ENCODE results near the gene PPFIA3. TPM values are rescaled to one million over a fixed set of nuclear protein-coding genes. Genes with fewer than 3 reads are reported as not detected.
"Not testable (repeated sequence)": the region's sequence is repeated elsewhere in the genome, so short reads cannot be mapped to it uniquely, and the experiment has no call there.

The PPFIA3 gene
- total RNA-seq, 1 experiment from 2014 or later, result 8.3 TPM

GRCh38 chr19:49173198-49173597 lies 53.9 kb downstream of the PPFIA3 start:
- no peak for DNase-seq (ENCODE audit: low read depth)

GRCh38 chr19:49180659-49181058 lies 61.3 kb downstream of the PPFIA3 start:
- DNase-seq (ENCODE audit: low read depth), result no peak

GRCh38 chr19:49182010-49182847 lies 62.9 kb downstream of the PPFIA3 start:
- not testable (repeated sequence) for DNase-seq (ENCODE audit: low read depth)

GRCh38 chr19:49182848-49183375 lies 63.6 kb downstream of the PPFIA3 start:
- no peak for DNase-seq (ENCODE audit: low read depth)

GRCh38 chr19:49186108-49186507 lies 66.8 kb downstream of the PPFIA3 start:
- no peak for DNase-seq (ENCODE audit: low read depth)

- DNase-seq (ENCODE audit: low read depth), result no peak
Observed at GRCh38 chr19:49188626-49189200, 69.4 kb downstream of the PPFIA3 start.

- no peak for DNase-seq (ENCODE audit: low read depth)
Observed at GRCh38 chr19:49189259-49189658, 69.9 kb downstream of the PPFIA3 start.

- no peak for DNase-seq (ENCODE audit: low read depth)
Observed at GRCh38 chr19:49190781-49191180, 71.4 kb downstream of the PPFIA3 start.

- no peak for DNase-seq (ENCODE audit: low read depth)
Observed at GRCh38 chr19:49193822-49194394, 74.6 kb downstream of the PPFIA3 start.

- no peak for DNase-seq (ENCODE audit: low read depth)
Observed at GRCh38 chr19:49194408-49194807, 75.1 kb downstream of the PPFIA3 start.

GRCh38 chr19:49196527-49197240 lies 77.3 kb downstream of the PPFIA3 start:
- DNase-seq (ENCODE audit: low read depth), result no peak

GRCh38 chr19:49200238-49200862 lies 81.0 kb downstream of the PPFIA3 start:
- DNase-seq (ENCODE audit: low read depth), result no peak

Other genes starting within 250 kb of the PPFIA3 start
- gene PPP1R15A, start 247.1 kb upstream of the PPFIA3 start, total RNA-seq (2014; rRNA removed; shearing (Covaris generic)), result 25.7 and 27.3 TPM in 2 replicates
- gene TULP2, start 220.8 kb upstream of the PPFIA3 start, total RNA-seq (2014; rRNA removed; shearing (Covaris generic)), result not detected in 2 replicates
- 203 and 249 TPM in 2 replicates for gene NUCB1, start 219.2 kb upstream of the PPFIA3 start, total RNA-seq (2014; rRNA removed; shearing (Covaris generic))
- gene DHDH, start 185.8 kb upstream of the PPFIA3 start, total RNA-seq (2014; rRNA removed; shearing (Covaris generic)), result not detected in 2 replicates
- 66.6 and 98.1 TPM in 2 replicates for gene BAX, start 164.7 kb upstream of the PPFIA3 start, total RNA-seq (2014; rRNA removed; shearing (Covaris generic))
- gene FTL, start 154.2 kb upstream of the PPFIA3 start, total RNA-seq (2014; rRNA removed; shearing (Covaris generic)), result 4,698 and 4,789 TPM in 2 replicates
- 47.6 and 60.1 TPM in 2 replicates for gene GYS1, start 126.2 kb upstream of the PPFIA3 start, total RNA-seq (2014; rRNA removed; shearing (Covaris generic))
- 384 and 389 TPM in 2 replicates for gene RUVBL2, start 125.7 kb upstream of the PPFIA3 start, total RNA-seq (2014; rRNA removed; shearing (Covaris generic))
- 0.68 TPM in 1 of 2 replicates, not detected in the other for gene LHB, start 102.5 kb upstream of the PPFIA3 start, total RNA-seq (2014; rRNA removed; shearing (Covaris generic))
- gene CGB3, start 95.2 kb upstream of the PPFIA3 start, total RNA-seq (2014; rRNA removed; shearing (Covaris generic)), result not detected in 2 replicates
- gene CGB2, start 87.7 kb upstream of the PPFIA3 start, total RNA-seq (2014; rRNA removed; shearing (Covaris generic)), result not detected in 2 replicates
- not detected in 2 replicates for gene CGB1, start 82.6 kb upstream of the PPFIA3 start, total RNA-seq (2014; rRNA removed; shearing (Covaris generic))
- gene CGB5, start 75.7 kb upstream of the PPFIA3 start, total RNA-seq (2014; rRNA removed; shearing (Covaris generic)), result not detected in 2 replicates
- gene CGB8, start 70.4 kb upstream of the PPFIA3 start, total RNA-seq (2014; rRNA removed; shearing (Covaris generic)), result not detected in 2 replicates
- 0.10 and 0.72 TPM in 2 replicates for gene CGB7, start 61.8 kb upstream of the PPFIA3 start, total RNA-seq (2014; rRNA removed; shearing (Covaris generic))
- not detected in 2 replicates for gene NTF4, start 54.7 kb upstream of the PPFIA3 start, total RNA-seq (2014; rRNA removed; shearing (Covaris generic))
- gene KCNA7, start 46.8 kb upstream of the PPFIA3 start, total RNA-seq (2014; rRNA removed; shearing (Covaris generic)), result not detected in 2 replicates
- gene SNRNP70, start 34.1 kb upstream of the PPFIA3 start, total RNA-seq (2014; rRNA removed; shearing (Covaris generic)), result 111 and 119 TPM in 2 replicates
- 6.0 and 14.6 TPM in 2 replicates for gene LIN7B, start 5.2 kb upstream of the PPFIA3 start, total RNA-seq (2014; rRNA removed; shearing (Covaris generic))
- 4.4 and 5.3 TPM in 2 replicates for gene C19orf73, start 401 bp upstream of the PPFIA3 start, total RNA-seq (2014; rRNA removed; shearing (Covaris generic))
- under 0.01 TPM in 1 of 2 replicates, not detected in the other for gene HRC, start 35.9 kb downstream of the PPFIA3 start, total RNA-seq (2014; rRNA removed; shearing (Covaris generic))
- gene TRPM4, start 38.2 kb downstream of the PPFIA3 start, total RNA-seq (2014; rRNA removed; shearing (Covaris generic)), result 8.3 and 9.7 TPM in 2 replicates
- gene SLC6A16, start 205.6 kb downstream of the PPFIA3 start, total RNA-seq (2014; rRNA removed; shearing (Covaris generic)), result 0.10 and 0.12 TPM in 2 replicates
- gene CD37, start 215.9 kb downstream of the PPFIA3 start, total RNA-seq (2014; rRNA removed; shearing (Covaris generic)), result not detected in 2 replicates
- 34.2 and 36.4 TPM in 2 replicates for gene TEAD2, start 242.9 kb downstream of the PPFIA3 start, total RNA-seq (2014; rRNA removed; shearing (Covaris generic))
- gene DKKL1, start 244.3 kb downstream of the PPFIA3 start, total RNA-seq (2014; rRNA removed; shearing (Covaris generic)), result 0.24 and 0.59 TPM in 2 replicates